Body of pancreas (tissue), 4 donors: ENCODE results near the gene CTNND2. TPM values are rescaled to one million over a fixed set of nuclear protein-coding genes. Genes with fewer than 3 reads are reported as not detected.

Experiments
- ATAC-seq: fragments of 150-250 bp; one replicate; pipeline ENCODE4 v1.9.1; 2016
- DNase-seq, 4 donors: peaks; one replicate each; pipeline ENCODE4 v3.0.0-alpha.2; 2019
- H3K27ac ChIP-seq, 4 donors: fragments of 200-600 bp; sonication (generic); 1 replicate in 3 of 4; 2 replicates in 1 of 4; pipeline versions ENCODE4 v1.5.1 to v1.6.1; 2016 to 2019; ENCODE audit warnings: mild to moderate bottlenecking in 1 of 4, mixed read lengths in 1 of 4, moderate library complexity in 1 of 4
- H3K27me3 ChIP-seq, 2 donors: fragments of 200-600 bp; sonication (generic); one replicate each; pipeline ENCODE4 v1.6.0; 2016; ENCODE audit warnings: mild to moderate bottlenecking in 1 of 2
- H3K36me3 ChIP-seq, 2 donors: fragments of 200-600 bp; sonication (generic); replicated peaks in 1 of 2; 2 replicates each; pipeline ENCODE4 v1.5.1; 2016; ENCODE audit warnings: low read depth in 2 of 2; ENCODE audit not compliant: insufficient read depth in 1 of 2
- H3K4me1 ChIP-seq: fragments of 200-600 bp; sonication (generic); one replicate; pipeline ENCODE4 v1.6.0; 2016
- H3K4me3 ChIP-seq, 2 donors: fragments of 200-600 bp; sonication (generic); 1 replicate in 1 of 2; 2 replicates in 1 of 2; pipeline ENCODE4 v1.5.1; 2016 to 2019
- H3K9me3 ChIP-seq, 3 donors: fragments of 200-600 bp; sonication (generic); 1 replicate in 2 of 3; 2 replicates in 1 of 3; pipeline ENCODE4 v1.5.1; 2016
- CTCF ChIP-seq, 7 experiments: fragments of 450-650 bp in 4 of 7; fragments of 200-600 bp in 3 of 7; sonication (generic) in 3 of 7; IDR thresholded peaks; one replicate each; pipeline ENCODE4 v1.5.1; 2016 to 2019; ENCODE audit warnings: antibody characterized with exemption in 7 of 7
- POLR2A ChIP-seq, 3 donors: fragments of 450-650 bp; IDR thresholded peaks; one replicate each; pipeline ENCODE4 v1.6.1; 2016; ENCODE audit warnings: antibody characterized with exemption in 3 of 3, mild to moderate bottlenecking in 2 of 3
- WGBS, 2 donors: methylation state at CpG; one replicate each; pipeline ENCODE4 v1.1.5; 2017; 5-methylcytosine and 5-hydroxymethylcytosine counted together
- intact Hi-C: fragments of 100-400 bp; cut with DNase I; formaldehyde crosslinking; loops from one replicate; pipeline ENCODE4 v1.15.1; 2023
- total RNA-seq, 2 donors: library from RNA; depleted of rRNA; stranded (reverse); fragments of >200 nt; gene quantifications; one replicate each; pipeline ENCODE4 v1.1.0, GENCODE V29; 2016

The CTNND2 gene
- total RNA-seq, 2 donors from 2014 or later = 21.0 to 82.4 TPM

- Histone ChIP-seq H3K4me3 (no peak overlapping the region), H3K27me3 (no peaks in the 10 kb centered on the region), H3K27ac (no peak overlapping the region), H3K4me1 (peaks cover 11% of the 10 kb centered on the region), H3K9me3 (no peaks in the 10 kb centered on the region), H3K36me3 (no peaks in the 10 kb centered on the region)
- no peak for TF ChIP-seq CTCF (IDR thresholded peaks at IDR 0.05)
- no peak for TF ChIP-seq POLR2A (IDR thresholded peaks at IDR 0.05)
- peak; percentile 35 to 67 (median 58) for DNase-seq
- ATAC-seq = no peak
- WGBS, 2 donors = 57% methylated on average over 6 of the region's 6 CpGs
- intact Hi-C loops = no loop called here
These were observed 635.4 kb downstream of the CTNND2 start for GRCh38 chr5:11268891-11269290.

- peaks cover 11% of the 10 kb centered on the region for H3K4me1 ChIP-seq
- H3K27ac ChIP-seq = no peak overlapping the region
- ATAC-seq = no peak
- no peaks in the 10 kb centered on the region for H3K27me3 ChIP-seq
- no peaks in the 10 kb centered on the region for H3K9me3 ChIP-seq
- H3K36me3 ChIP-seq = no peaks in the 10 kb centered on the region
- H3K4me3 ChIP-seq = no peak overlapping the region
- intact Hi-C loops = no loop called here
- WGBS, 2 donors = 90 to 94% methylated on average over 2 of the region's 2 CpGs
- no peak for DNase-seq
- TF ChIP-seq POLR2A (IDR thresholded peaks at IDR 0.05) (no peak), CTCF (IDR thresholded peaks at IDR 0.05) (no peak)
These were observed 637.9 kb downstream of the CTNND2 start for GRCh38 chr5:11266331-11266730.

- 78 to 79% methylated on average over 6 of the region's 6 CpGs for WGBS, 2 donors
- no peak overlapping the region for H3K4me3 ChIP-seq
- no peaks in the 10 kb centered on the region for H3K9me3 ChIP-seq
- no peak for DNase-seq
- TF ChIP-seq POLR2A (IDR thresholded peaks at IDR 0.05) (no peak), CTCF (IDR thresholded peaks at IDR 0.05) (no peak)
- H3K27me3 ChIP-seq = no peaks in the 10 kb centered on the region
- intact Hi-C loops = no loop called here
- no peaks in the 10 kb centered on the region for H3K36me3 ChIP-seq
- ATAC-seq = no peak
- no peak overlapping the region for H3K27ac ChIP-seq
- peaks cover 6% of the 10 kb centered on the region for H3K4me1 ChIP-seq
These were observed 643.0 kb downstream of the CTNND2 start for GRCh38 chr5:11261241-11261640.

GRCh38 chr5:11258001-11258400 is 646.2 kb downstream of the CTNND2 start:
- Histone ChIP-seq H3K27me3 (no peaks in the 10 kb centered on the region), H3K36me3 (no peaks in the 10 kb centered on the region), H3K4me1 (peaks cover 6% of the 10 kb centered on the region), H3K9me3 (no peaks in the 10 kb centered on the region), H3K4me3 (no peak overlapping the region), H3K27ac (no peak overlapping the region)
- TF ChIP-seq POLR2A (IDR thresholded peaks at IDR 0.05) (no peak), CTCF (IDR thresholded peaks at IDR 0.05) (no peak)
- DNase-seq (no peak), ATAC-seq (no peak)
- intact Hi-C loops = no loop called here
- 95 to 100% methylated on average over 4 to 5 of the region's 5 CpGs for WGBS, 2 donors

GRCh38 chr5:11252523-11252922 is 651.7 kb downstream of the CTNND2 start:
- H3K9me3 ChIP-seq = no peaks in the 10 kb centered on the region
- no peak overlapping the region for H3K27ac ChIP-seq
- no peaks in the 10 kb centered on the region for H3K36me3 ChIP-seq
- intact Hi-C loops = no loop called here
- DNase-seq (no peak), ATAC-seq (no peak)
- TF ChIP-seq CTCF (IDR thresholded peaks at IDR 0.05) (no peak), POLR2A (IDR thresholded peaks at IDR 0.05) (no peak)
- H3K27me3 ChIP-seq = no peaks in the 10 kb centered on the region
- peaks cover 24% of the 10 kb centered on the region for H3K4me1 ChIP-seq
- H3K4me3 ChIP-seq = no peak overlapping the region
